ENCODE data around the gene SPNS2. TPM values are rescaled to one million over a fixed set of nuclear protein-coding genes. Genes with fewer than 3 reads are reported as not detected.

SPNS2 gene
- total RNA-seq, 1 donor from 2014 or later = 67.0 TPM

DNA sequence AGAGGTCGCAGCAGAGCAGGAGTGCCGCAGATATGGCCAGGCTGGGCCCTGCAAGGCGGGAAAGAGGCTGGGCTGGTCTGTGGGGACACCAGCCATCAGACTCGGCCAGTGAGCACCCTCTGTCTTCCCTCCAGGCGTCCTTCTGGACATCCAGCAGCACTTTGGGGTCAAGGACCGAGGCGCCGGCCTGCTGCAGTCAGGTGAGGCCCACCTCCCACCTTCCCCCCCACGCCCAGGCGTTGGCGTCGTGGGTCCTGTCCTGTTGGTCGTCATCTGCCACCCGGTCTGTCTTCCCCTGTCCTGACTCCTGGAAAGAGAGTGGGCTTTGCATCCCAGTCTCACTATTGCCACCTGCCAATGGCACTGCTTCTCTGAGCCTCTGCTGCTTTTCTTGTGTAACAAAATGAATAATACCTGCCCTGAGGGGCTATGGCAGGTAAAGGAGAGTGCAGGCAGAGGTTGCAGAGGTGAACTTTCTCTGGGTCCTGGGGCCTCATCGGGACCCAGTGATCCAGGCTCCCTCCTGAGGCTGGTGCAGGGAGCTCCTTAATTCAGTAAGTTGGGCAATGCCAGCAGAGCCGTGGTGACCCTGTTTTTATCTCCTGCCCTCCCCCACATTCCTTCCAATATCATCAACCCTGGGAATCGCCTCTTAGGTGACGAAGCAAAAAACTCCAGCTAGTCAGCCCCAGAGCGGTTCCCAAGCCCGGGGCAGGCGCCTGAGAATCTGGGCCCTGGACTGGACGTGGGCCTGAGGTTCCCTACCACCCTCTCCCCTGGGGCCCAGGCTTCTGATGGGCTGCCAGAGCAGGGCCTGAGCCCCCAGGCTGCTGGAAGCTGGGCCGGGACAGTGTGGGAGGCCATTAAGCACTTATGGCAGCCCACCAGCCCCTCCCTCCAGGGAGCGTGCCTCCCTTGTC, 14.7 kb downstream of the SPNS2 start:
- ATAC-seq (peak; percentile 0), DNase-seq (no peak)
- Histone ChIP-seq H3K27me3 (no peaks in the 10 kb centered on the region), H3K4me1 (peaks cover 69% of the 10 kb centered on the region), H3K9me3 (no peaks in the 10 kb centered on the region), H3K36me3 (no peaks in the 10 kb centered on the region), H3K4me3 (no peak overlapping the region), H3K27ac (peak overlapping the region; percentile 76)
- intact Hi-C loops (cut with DNase I) = no loop called here
- TF ChIP-seq, protein P1, sequence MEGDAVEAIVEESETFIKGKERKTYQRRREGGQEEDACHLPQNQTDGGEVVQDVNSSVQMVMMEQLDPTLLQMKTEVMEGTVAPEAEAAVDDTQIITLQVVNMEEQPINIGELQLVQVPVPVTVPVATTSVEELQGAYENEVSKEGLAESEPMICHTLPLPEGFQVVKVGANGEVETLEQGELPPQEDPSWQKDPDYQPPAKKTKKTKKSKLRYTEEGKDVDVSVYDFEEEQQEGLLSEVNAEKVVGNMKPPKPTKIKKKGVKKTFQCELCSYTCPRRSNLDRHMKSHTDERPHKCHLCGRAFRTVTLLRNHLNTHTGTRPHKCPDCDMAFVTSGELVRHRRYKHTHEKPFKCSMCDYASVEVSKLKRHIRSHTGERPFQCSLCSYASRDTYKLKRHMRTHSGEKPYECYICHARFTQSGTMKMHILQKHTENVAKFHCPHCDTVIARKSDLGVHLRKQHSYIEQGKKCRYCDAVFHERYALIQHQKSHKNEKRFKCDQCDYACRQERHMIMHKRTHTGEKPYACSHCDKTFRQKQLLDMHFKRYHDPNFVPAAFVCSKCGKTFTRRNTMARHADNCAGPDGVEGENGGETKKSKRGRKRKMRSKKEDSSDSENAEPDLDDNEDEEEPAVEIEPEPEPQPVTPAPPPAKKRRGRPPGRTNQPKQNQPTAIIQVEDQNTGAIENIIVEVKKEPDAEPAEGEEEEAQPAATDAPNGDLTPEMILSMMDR (IDR thresholded peaks at IDR 0.05) = no peak

DNA sequence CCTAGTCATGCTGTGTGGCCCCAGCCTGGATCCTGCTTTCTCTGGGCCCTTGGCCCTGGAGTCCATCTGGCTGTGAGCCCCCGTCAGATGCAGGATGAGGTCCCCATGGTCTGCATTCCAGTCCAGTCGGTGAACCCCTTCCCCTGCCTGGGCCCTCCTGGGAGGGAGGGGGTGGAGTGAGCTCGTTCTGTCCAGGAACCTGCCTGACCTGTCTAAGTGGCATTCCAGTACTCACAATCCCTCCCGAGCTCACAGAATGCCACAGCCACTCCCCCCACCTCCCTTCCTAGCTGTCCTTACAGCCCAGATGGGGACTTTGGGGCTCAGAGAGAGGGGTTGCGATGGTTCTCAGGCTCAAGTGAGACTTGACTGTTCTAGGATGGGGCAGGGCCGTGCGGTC, 15.5 kb downstream of the SPNS2 start:
- ATAC-seq (peak; percentile 83), DNase-seq (peak; percentile 77)
- TF ChIP-seq, protein P1 (IDR thresholded peaks at IDR 0.05) = no peak
- Histone ChIP-seq H3K4me3 (no peak overlapping the region), H3K36me3 (no peaks in the 10 kb centered on the region), H3K27me3 (no peaks in the 10 kb centered on the region), H3K27ac (peak overlapping the region; percentile 76), H3K9me3 (no peaks in the 10 kb centered on the region), H3K4me1 (peaks cover 67% of the 10 kb centered on the region)
- intact Hi-C loops (cut with DNase I) = no loop called here

DNA sequence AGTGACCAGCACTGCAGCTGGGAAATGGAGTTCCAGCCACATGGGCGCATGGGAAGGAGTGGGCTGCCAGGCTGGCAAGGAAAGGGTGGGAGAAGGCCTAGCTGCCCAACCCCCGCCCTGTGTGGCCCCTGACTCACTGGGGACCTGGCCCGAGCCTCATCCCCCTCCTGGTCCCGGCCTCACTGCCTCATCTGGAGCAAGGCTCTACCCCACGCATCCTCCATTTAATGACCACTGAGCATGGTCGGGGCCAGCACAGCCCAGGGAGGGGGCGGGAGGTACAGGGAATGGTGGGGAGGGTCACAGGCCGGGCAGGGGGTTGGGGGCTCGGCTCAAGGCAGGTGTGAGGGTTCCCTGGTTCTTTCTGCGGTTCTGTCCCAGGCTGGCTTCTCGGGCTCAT, 16.1 kb downstream of the SPNS2 start:
- no peaks in the 10 kb centered on the region for H3K27me3 ChIP-seq
- H3K4me1 ChIP-seq = peaks cover 67% of the 10 kb centered on the region
- DNase-seq (no peak), ATAC-seq (no peak)
- no peaks in the 10 kb centered on the region for H3K9me3 ChIP-seq
- TF ChIP-seq, protein P1 (IDR thresholded peaks at IDR 0.05) = no peak
- H3K36me3 ChIP-seq = no peaks in the 10 kb centered on the region
- H3K27ac ChIP-seq = peak overlapping the region; percentile 76
- intact Hi-C loops (cut with DNase I) = no loop called here
- no peak overlapping the region for H3K4me3 ChIP-seq

DNA sequence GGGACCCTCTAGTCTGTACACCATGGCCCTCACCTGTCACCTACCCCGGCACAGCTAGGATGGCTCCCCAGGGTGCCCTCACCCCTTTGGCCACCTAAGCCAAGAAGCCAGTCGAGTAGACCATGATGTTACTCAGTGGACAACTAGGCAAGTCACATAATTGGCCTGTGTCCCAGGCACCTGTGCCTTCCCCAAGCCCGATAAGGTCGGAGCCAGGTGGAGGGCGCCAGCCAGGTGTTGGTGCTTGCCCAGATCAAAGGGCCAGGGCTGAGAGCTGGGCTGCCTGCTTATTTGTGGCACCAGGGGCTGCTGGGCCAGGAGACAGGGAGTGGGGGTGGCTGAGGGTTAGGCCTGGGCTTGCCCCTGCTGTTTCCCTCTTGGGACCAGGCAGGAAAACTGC, 16.8 kb downstream of the SPNS2 start:
- Histone ChIP-seq H3K4me3 (no peak overlapping the region), H3K9me3 (no peaks in the 10 kb centered on the region), H3K27me3 (no peaks in the 10 kb centered on the region), H3K36me3 (no peaks in the 10 kb centered on the region), H3K4me1 (peaks cover 69% of the 10 kb centered on the region), H3K27ac (peak overlapping the region; percentile 76)
- TF ChIP-seq, protein P1 (IDR thresholded peaks at IDR 0.05) = no peak
- intact Hi-C loops (cut with DNase I) = no loop called here
- DNase-seq (no peak), ATAC-seq (peak; percentile 1)

DNA sequence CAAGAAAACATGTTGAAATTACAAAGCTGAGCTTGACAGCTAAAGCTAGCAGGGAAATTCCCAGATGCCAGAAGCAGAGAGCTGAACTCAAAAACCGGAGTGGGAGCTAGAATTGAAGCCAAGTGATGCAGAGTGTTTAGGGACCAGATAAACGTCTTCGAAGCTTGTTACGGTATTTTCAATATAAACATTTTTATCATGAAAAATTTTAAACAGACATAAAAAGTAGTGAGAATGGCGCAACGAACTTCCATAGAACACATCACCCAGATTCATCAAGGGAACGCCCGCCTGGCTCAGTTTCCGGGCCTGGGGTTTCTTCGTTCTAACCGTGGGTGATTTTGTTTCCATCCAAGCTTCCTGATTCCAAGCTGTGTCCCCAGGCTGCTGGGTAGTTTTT, 18.1 kb downstream of the SPNS2 start:
- DNase-seq = no peak
- TF ChIP-seq, protein P1 (IDR thresholded peaks at IDR 0.05) = no peak
- Histone ChIP-seq H3K4me3 (no peak overlapping the region), H3K27me3 (no peaks in the 10 kb centered on the region), H3K9me3 (no peaks in the 10 kb centered on the region), H3K4me1 (peaks cover 68% of the 10 kb centered on the region), H3K36me3 (no peaks in the 10 kb centered on the region), H3K27ac (no peak overlapping the region)
- no peak for ATAC-seq
- intact Hi-C loops (cut with DNase I) = no loop called here
